GM18870 (cell line): ENCODE data around the gene CYS1.

Experiments
- ATAC-seq: cut with Tn5 transposase; IDR thresholded peaks from one replicate; pipeline ENCODE4 v1.9.1; 2021; ENCODE audit warnings: moderate library complexity; ENCODE audit not compliant: unreplicated experiment

The CYS1 gene

DNA sequence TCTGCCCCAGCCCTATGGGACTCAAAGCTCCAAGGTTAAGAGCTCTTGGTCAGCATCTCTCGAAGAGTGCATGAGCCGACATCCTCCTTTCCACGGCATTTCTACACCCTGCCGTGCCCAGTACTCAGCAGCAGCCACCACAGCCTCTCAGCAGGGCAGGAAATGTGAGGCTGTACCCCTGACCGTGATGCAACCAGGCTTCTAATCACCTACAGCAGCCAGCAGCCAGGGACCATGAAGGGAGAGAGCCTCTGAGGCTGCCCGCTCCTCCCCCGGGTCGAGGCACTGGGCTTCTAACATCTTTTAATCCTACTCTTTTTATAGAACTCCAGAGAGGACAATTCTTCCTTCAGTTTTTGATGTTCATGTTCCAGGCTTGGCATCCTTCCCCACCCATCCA lies 6.5 kb downstream of the CYS1 start:
- ATAC-seq = no peak

DNA sequence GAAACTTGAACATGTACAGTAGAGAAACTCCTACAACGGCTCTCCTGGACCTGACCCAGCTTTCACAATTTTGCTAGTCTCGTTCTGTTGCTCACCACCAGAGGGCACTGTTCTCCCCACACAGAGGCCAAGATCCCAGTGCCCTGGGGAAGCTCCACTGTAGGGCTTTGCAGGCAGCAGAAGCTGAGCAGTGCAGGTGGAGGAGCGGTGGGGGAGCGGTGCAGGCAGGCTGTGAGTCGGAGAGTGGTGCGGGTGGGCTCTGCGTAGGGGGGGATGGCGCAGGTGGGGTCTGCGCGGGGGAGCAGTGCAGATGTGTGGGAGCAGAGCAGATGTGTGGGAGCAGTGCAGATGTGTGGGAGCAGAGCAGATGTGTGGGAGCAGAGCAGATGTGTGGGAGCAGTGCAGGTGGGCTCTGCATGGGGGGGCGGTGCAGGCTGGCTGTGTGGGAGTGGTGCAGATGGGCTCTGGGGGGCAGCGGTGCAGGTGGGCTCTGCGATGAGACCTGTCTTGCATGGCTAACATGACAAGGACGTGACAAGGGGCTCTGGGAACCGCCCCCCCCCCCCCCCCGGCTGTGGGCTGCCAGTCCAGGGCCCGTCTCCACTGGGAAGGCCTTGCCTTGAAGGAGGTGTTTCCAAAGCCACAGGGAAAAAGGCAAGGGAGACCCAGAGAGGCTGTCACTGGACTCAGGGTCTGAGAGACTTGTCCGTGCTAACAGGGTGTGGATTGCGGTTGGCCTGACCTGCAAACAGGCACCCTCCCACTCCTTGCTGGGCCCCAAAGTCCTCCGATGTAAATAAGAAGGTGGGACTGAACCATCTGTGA lies 7.3 kb downstream of the CYS1 start:
- peak; percentile 73 for ATAC-seq

DNA sequence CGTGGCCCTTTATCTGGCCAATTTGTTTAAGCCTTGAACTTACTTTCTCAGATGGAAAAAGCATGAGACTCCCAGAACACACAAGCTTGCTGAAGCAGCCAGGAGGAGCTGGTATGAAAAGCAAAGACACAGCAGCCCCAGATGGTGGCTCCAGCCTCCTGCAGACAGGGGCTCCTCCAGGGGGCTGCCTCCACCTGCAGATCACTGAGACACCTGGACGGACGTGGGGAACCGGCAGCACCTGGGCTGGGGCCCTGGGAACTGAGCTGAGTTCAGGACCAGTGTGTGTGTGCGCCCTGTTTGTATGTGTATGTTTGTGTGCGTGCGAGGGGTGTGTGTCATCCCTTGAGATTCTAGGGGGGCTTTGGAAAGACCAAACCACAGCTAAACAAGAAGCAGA lies 8.6 kb downstream of the CYS1 start:
- no peak for ATAC-seq

DNA sequence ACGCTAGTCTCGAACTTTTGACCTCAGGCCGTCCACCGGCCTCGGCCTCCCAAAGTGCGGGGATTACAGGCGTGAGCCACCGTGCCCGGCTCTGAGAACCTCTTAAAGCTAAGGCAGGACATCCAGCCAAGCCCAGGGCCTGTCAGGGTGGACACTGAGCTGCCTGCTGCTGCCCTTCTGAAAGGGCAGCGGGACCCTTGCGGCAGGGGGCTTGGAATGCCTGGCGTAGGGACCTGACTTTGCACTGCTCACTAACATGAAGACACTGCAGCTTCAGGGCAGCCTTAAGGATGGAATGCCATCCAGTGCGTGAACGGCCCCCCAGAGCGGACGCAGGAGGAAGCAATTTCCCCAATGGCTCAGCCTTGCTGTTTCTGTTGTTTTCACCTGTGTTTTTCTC lies 9.0 kb downstream of the CYS1 start:
- ATAC-seq = no peak

DNA sequence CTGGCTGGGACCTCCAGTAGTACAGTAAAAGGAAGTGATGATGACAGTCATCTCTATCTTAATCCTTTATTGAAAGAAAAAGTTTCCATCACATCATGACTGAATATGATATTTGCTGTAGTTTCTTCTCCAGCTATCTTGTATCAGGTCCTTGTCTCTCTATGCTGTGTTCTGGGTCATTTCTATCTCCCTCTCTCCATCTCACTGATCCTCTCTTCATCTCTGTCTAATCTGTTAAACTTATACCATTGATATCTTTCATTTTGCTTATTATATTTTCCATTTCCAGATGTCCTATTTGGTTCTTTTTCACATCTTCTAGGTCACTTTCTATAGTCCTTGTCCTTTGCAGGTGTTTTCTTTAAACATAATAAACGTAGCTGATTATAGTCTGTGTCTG lies 12.3 kb downstream of the CYS1 start:
- no peak for ATAC-seq

DNA sequence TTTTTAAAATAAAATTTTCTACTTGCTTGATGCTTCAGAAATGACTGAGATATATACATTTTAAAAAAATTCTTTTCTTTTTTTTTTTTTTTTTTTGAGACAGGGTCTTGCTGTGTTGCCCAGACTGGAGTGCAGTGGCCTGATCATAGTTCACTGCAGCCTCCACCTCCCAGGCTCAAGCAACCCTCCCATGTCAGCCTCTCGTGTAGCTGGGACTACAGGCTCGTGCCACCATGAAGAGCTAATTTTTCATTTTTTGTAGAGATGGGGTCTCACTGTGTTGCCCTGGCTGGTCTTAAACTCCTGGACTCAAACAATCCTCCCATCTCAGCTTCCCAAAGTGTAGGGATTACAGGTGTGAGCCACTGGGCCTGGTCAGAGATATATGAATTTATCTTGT lies 12.9 kb downstream of the CYS1 start:
- ATAC-seq = no peak

DNA sequence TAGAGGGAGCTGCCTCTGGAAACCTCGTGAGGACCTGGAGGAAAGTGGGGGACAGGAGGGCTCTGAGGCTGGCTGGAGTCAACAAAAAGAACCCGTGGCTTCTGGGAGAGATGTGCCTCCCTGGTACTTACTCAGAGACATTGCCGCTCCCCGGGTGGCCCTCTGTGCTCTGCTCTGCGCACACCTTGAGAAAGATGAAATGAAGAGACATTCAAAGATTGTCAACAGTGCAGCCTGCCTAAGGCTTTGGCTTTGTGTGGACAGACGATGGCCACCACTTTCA lies 14.5 kb downstream of the CYS1 start:
- ATAC-seq = no peak

DNA sequence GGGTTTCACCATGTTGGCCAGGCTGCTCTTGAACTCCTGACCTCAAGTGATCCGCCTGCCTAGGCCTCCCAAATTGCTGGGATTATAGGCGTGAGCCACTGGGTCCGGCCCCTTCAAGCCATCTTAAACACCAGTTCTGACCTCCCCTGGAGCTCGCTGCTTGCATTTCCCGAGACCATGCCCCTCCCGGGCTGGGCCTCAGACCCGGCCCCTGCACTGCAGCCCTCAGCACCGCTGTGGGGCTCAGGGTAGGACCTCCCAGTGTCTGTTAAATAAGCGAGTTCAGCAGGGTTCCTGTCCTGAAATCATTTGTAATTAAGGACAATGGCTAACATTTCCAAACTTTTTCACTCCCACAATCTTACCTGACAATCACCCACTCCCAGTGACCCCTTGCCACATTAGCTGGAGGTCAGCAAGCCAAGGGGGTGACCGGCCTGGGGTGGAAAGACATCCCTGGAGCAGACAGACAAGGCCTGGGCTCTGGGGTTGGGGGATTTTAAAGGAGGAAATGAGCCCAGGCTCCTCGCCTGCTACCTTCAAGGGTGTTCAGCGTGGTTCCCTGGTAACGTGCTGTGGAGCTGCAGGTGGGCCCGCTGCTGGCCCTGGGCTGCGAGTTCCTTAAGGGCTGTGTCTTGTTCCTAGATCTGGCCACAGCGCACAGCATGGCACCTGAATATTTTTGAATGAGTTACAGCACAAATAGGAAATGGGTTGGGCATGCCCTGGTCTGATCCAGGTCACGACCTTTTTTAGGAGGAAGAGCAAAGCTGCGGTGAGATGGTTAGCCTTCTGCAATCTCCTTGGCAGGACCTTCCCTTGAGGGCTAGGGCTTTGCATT lies 15.1 kb downstream of the CYS1 start:
- no peak for ATAC-seq

DNA sequence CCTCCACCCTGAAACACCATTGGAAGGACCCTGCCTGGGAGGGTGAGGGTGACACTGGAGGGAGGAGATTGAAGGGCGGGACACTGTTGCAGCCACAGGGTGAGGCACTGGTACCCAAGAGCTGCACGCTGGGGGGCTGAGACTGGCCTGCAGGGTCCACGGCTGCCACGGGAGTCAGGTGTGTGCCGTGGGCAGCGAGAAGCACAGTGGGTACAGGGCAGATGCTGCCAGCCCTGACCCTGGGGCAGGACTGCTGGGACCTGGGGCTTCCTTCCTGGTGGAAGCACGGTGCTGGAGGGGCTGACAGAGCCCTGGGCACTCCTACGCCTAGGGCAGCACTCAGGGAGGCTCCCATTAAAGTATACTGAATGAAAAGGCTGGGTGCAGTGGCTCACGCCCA lies 16.6 kb downstream of the CYS1 start:
- ATAC-seq = no peak

DNA sequence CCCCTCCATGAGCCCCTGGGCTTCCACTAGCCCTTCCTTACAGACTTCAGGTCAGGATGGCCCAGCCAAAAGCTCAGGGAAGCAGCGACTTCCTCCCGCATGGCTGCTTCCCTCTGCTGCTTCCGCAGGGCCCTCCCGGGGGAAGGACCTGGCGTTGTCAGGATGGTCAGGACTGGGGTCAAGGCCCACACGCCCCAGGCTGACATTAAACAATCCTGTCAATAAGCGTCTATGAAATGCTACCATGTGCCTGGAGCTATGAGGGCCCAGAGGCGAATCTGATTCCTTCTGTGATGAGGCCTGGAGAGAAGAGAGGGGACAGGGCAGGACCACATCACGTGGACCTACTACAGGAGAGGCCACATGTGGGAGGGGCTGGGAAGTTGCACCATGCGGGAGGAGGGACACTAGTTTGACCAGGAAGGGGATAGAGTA lies 17.3 kb downstream of the CYS1 start:
- no peak for ATAC-seq

DNA sequence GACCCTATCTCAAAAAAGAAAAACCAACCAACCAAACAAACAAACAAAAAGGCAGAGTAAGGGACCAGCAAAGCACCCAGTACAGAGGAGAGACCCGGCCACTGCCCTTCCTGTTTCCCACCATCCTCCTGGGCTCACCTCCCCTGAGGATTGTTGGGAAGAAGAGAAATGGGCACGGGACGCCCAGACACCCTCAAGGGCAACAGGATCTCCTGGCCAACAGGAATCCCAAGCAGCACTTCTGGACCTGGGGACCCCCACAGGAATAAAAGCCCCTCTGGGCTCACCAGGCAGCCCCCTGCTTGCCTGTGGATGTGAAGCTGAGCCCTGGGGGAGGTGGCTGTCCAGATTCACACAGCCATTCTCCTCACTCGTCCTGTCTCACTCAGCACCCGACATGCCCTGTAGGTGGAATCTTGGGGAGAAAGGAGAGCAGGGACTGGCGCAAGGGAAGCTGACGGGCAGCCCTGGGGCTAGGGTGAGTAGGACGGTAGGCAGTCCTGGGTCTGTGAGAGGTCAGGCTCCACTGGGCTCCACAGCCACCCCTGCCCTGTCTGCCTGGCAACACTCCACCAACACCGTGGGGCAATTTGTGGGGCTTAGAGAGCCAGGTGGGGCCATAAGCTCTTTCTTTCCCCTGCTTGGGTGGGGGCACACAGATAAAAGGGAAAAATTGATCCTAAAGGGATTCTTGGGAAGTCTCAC lies 18.8 kb downstream of the CYS1 start:
- no peak for ATAC-seq

DNA sequence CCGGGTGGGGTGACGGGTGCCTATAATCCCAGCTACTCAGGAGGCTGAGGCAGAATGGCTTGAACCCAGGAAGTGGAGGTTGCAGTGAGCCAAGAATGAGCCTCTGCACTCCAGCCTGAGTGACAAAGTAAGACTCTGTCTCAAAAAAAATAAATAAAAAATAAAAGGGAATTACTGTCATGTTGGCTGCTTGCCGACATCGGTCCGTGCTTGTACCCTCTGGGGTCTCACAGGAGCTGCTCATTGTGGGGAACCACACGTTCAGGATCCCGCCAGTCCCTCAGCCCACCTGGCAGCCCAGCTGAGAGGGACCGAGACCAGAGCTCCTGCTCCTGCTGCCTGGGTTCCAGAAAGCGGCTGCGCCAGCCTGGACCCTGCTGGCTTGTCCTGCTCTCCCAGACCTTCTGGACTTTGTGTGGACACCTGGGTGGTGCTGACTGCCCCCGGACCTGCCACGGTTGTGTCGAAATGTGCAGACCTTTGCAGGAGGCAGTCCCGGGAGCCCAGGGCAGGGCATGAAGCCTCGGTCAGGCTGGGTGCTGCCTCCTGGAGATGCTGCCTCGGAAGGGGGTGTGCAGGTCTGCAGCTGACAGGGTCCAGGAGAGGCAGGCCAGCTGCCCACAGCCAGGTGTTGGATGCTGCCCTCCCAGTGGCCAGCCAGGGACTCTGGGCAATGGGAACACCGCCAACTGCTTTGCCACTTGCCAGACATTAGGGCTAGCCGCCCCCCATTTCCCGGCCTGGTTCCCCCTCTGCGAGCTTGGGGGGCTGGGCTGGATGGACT lies 20.5 kb downstream of the CYS1 start:
- ATAC-seq = no peak

DNA sequence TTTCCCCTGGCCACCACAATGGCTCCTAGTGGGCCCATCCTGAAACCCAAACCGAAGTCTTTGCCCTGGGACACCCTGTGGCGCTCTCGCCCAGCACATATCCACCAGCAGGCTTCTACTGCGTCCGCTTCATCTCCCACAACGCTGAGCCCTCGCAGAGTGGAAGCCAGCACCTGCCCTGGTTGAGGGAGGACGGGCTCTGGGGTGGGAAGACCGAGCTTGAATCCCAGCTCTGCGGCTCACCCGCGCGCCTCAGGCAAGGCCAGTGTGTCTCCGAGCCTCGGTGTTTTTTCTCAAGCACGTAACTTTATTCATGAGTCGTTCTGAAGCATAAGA lies 21.2 kb downstream of the CYS1 start:
- no peak for ATAC-seq

DNA sequence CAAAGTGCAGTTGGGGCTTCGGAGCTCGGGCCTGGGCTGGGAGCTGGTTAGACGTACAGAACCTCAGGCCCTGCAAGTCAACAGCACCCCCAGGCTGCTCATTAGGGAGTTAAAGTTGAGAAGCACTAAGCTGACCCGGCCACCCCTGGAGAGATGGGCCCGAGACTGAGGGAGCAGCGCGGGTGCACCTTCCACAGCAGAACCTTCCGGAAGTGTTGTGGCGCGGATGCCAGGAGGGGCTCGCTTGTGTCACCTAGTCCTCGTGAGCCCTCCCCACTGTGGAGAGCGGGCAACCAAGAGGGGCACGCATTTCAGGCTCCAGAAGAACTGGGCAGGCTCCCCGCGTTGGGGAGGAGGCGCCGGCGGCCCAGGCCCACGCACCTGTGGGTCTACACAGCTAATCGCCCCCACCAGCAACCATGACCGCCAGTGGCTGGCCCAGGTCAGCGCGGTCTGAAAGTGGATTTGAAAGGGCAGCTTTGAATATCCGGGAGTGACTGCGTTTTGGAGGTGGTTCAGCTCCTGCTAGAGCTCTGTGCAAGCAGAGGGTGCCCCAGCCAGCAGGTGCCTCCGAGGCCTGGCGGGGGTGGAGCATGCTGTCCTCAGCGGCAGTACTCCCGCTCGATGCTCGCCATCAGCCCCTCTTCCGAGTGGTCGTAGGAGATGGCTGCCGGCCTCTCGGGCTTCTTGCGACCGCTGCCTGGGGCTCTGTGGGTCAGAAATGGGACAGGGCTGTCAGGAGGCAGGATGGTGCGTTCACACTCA lies 21.8 kb downstream of the CYS1 start:
- no peak for ATAC-seq

DNA sequence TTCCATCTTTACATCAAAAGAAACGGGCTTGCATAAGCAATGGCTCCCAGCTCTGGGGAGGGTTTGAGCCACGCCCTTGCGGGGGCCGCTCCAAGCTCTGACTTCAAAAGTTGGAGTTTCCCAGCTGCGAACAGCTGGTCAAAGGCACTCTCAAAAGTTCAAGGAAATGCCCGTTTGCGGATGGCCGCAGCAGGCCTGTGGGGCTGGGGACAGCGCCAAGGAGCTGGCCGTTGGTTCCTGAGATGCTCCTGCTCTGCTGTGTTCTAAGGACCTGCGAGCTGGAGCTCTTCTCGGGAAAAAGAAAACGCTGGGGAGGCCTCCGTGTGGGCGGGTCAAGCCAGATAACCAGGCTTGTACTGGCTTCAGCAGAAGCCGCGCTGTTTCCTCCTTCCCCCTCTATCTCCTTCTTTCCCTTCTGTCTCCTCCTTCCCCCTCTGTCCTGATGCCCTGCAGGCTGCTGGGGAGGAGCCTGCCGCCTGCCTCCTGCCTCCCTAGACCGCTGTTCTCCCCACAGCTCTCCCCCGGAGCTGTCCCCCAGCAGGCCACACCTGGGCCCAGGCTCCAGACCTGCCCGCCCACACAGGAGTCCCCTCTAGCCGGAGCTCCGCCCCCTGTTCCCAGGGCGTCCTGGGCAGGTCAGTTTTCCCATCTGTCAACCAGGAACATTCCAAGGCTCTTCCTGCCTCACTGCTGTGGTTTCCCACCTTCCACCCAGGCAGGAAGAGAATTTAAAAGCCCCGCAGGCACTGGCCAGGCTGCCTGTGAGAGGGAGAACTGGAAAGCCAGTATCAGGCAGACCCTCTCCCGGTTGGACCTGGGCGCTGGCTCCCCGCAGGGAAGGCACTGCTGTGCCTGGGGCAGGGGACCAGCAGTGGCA lies 22.7 kb downstream of the CYS1 start:
- no peak for ATAC-seq

DNA sequence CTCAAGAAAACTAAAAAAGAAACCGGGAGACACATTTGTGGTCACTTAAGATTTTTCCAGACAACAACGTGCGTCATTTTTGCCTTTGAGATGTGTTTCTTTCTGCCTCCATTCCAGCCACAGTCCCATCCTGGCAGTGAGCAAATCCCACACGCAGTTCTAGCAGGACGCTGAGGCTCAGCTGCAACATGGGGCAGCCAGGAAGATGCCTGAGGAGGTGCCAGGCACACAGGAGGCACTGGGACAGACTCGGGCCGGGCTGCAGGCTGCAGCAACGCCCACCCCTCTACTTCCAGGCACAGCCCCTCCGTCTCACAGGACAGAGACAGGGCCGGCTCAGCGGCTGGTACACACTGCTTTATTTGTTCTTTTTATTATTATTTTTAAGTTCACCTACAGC lies 23.8 kb downstream of the CYS1 start:
- no peak for ATAC-seq

DNA sequence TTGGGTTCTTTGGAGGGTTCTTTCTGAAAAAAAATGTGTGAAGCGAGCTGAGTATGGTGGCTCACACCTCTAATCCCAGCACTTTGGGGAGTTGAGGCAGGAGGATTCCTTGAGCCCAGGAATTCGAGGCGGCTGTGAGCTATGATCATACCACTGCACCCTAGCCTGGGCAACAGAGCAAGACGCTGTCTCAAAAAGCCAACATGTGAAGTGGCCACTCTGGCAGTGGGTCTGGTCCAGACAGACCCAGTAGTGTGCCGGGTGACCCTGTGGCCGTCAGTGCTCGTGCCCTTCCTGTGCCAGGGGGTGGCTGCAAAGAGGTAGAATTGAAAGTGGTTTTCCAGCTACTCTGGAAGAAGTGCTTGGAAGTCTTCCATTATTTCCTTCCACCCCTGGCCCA lies 25.2 kb downstream of the CYS1 start:
- ATAC-seq = no peak

DNA sequence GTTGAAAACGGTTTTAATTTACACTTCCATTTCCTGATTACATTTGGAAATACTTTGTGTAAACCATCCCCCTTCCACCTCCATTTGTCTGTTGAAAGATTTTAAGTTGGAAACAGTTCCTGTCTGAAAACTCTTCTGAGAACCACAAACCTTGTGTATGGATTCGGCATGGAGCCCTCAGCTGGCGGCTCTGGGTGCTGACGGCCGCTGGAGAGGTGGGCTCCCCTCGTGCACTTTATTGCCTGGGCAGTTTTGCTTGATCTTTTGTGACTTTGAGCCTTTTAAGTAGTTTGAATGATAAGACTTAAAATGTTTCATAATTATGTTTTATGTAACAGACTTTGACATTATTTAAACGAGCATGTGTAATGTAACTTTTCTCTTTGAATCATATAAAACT lies 25.8 kb downstream of the CYS1 start:
- no peak for ATAC-seq

DNA sequence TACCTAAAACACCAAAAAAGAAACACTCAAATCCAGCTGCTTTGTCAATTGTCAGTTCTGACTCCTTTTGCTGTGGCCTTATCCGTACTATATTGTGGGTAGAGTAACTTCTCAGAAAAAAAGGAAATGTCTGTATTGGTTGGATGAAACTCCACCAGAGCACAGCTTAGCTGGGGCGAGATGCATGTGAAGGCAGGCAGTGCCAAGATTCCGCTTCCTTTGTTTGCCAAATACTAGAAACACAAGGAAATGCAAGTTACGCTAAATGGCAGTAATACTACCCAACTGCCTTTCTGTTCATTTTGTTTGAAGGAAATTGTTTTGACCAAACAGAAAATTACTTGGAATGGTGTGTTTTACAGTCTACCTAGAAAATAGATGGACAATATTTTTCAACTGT lies 26.9 kb downstream of the CYS1 start:
- ATAC-seq = no peak

DNA sequence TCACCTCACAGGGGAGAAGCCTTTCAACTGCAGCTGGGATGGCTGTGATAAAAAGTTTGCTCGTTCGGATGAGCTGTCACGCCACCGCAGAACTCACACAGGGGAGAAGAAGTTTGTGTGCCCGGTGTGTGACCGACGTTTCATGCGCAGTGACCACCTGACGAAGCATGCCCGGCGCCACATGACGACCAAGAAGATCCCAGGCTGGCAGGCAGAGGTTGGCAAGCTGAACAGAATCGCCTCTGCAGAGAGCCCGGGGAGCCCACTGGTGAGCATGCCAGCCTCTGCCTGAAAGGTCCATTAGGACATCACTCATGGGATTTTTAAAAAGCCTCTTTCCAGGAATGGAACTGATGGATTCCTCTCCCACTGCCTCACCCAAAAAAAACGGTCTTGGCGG lies 28.0 kb downstream of the CYS1 start:
- ATAC-seq = no peak
